ENCODE data around the gene ERF.

- TF ChIP-seq CTCF (IDR thresholded peaks at IDR 0.05): no peak
- TF ChIP-seq POLR2A (IDR thresholded peaks at IDR 0.05): no peak
Observed at GRCh38 chr19:42273407-42274064, 18.6 kb upstream of the ERF start.

Data from right lobe of liver (tissue), 4 donors.